HepG2 (cell line): Measurements from ENCODE around the gene TBL3. TPM values are rescaled to one million over a fixed set of nuclear protein-coding genes. Genes with fewer than 3 reads are reported as not detected.

Experiments
- CCDC6 ChIP-seq: sonication (generic); formaldehyde crosslinking; IDR thresholded peaks from 2 replicates; pipeline ENCODE4 v1.8.1; 2022; ENCODE audit warnings: mild to moderate bottlenecking, missing genetic modification reagents, moderate library complexity
- GATAD2A ChIP-seq: IDR thresholded peaks from 2 replicates; pipeline ENCODE4 v1.6.1; 2016
- HNF1B ChIP-seq: sonication (generic); formaldehyde crosslinking; IDR thresholded peaks from 2 replicates; pipeline ENCODE4 v1.5.1; 2020; ENCODE audit warnings: mild to moderate bottlenecking, moderate library complexity, missing genetic modification reagents
- HOXD1 ChIP-seq: sonication (generic); formaldehyde crosslinking; IDR thresholded peaks from 2 replicates; pipeline ENCODE4 v1.5.0; 2020; ENCODE audit warnings: missing genetic modification reagents
- KDM1A ChIP-seq: IDR thresholded peaks from 2 replicates; pipeline ENCODE4 v1.6.1; 2016; ENCODE audit warnings: missing compliant biosample characterization
- MLX ChIP-seq: IDR thresholded peaks from 2 replicates; pipeline ENCODE4 v1.6.1; 2016
- PHF5A ChIP-seq: IDR thresholded peaks from one replicate; pipeline ENCODE4 v1.6.1; 2018; ENCODE audit warnings: low read depth, missing genetic modification reagents; ENCODE audit not compliant: unreplicated experiment
- RAD51 ChIP-seq: fragments of 450-650 bp; IDR thresholded peaks from 2 replicates; pipeline ENCODE4 v1.6.1; 2016; ENCODE audit warnings: borderline replicate concordance
- RFXANK ChIP-seq: IDR thresholded peaks from 2 replicates; pipeline ENCODE4 v1.6.1; 2016
- SRSF9 ChIP-seq: fragments of 200-400 bp; formaldehyde crosslinking; IDR thresholded peaks from 2 replicates; pipeline ENCODE4 v1.6.1; 2018; ENCODE audit warnings: borderline replicate concordance, mild to moderate bottlenecking, low read depth, low read length; ENCODE audit not compliant: insufficient read depth, poor library complexity, severe bottlenecking
- TEAD2 ChIP-seq: sonication (generic); formaldehyde crosslinking; IDR thresholded peaks from 2 replicates; pipeline ENCODE4 v1.9.0; 2021; ENCODE audit warnings: missing genetic modification reagents
- TOE1 ChIP-seq: sonication (generic); formaldehyde crosslinking; IDR thresholded peaks from 2 replicates; pipeline ENCODE4 v1.4.0; 2020; ENCODE audit warnings: mild to moderate bottlenecking, missing genetic modification reagents
- ZBTB3 ChIP-seq: sonication (generic); formaldehyde crosslinking; IDR thresholded peaks from 2 replicates; pipeline ENCODE4 v1.4.0; 2020; ENCODE audit warnings: low read depth, mild to moderate bottlenecking, moderate library complexity, missing genetic modification reagents, borderline replicate concordance
- ZFP36L2 ChIP-seq: sonication (generic); formaldehyde crosslinking; IDR thresholded peaks from 2 replicates; pipeline ENCODE4 v1.4.0; 2020; ENCODE audit warnings: missing genetic modification reagents
- ZFP91 ChIP-seq: sonication (generic); formaldehyde crosslinking; IDR thresholded peaks from 2 replicates; pipeline ENCODE4 v1.9.0; 2022; ENCODE audit warnings: missing genetic modification reagents, mild to moderate bottlenecking, borderline replicate concordance
- ZKSCAN1 ChIP-seq: fragments of 150-350 bp; IDR thresholded peaks from 2 replicates; pipeline ENCODE4 v1.6.1; 2014; ENCODE audit warnings: low read length
- ZNF138 ChIP-seq: sonication (generic); formaldehyde crosslinking; IDR thresholded peaks from 2 replicates; pipeline ENCODE4 v1.5.0; 2020; ENCODE audit warnings: mild to moderate bottlenecking, low read depth, missing genetic modification reagents
- ZNF343 ChIP-seq: sonication (generic); formaldehyde crosslinking; IDR thresholded peaks from 2 replicates; pipeline ENCODE4 v1.4.0; 2020; ENCODE audit warnings: mild to moderate bottlenecking, missing genetic modification reagents
- ZNF510 ChIP-seq: sonication (generic); formaldehyde crosslinking; IDR thresholded peaks from 2 replicates; pipeline ENCODE4 v1.4.0; 2020; ENCODE audit warnings: low read depth, mild to moderate bottlenecking, missing genetic modification reagents
- ZNF589 ChIP-seq: sonication (generic); formaldehyde crosslinking; conservative IDR thresholded peaks from 2 replicates; pipeline ENCODE4 v1.8.0; 2022; ENCODE audit warnings: mild to moderate bottlenecking, moderate library complexity, missing genetic modification reagents
- ZNF616 ChIP-seq: sonication (generic); formaldehyde crosslinking; IDR thresholded peaks from 2 replicates; pipeline ENCODE4 v1.5.0; 2020; ENCODE audit warnings: low read depth, mild to moderate bottlenecking, missing genetic modification reagents
- ZNF83 ChIP-seq: sonication (generic); formaldehyde crosslinking; IDR thresholded peaks from 2 replicates; pipeline ENCODE4 v1.4.0; 2020; ENCODE audit warnings: missing genetic modification reagents, mild to moderate bottlenecking, borderline replicate concordance
- ZNF878 ChIP-seq: sonication (generic); formaldehyde crosslinking; IDR thresholded peaks from 2 replicates; pipeline ENCODE4 v1.8.1; 2023; ENCODE audit warnings: mild to moderate bottlenecking, missing genetic modification reagents, moderate library complexity
- ZXDC ChIP-seq: sonication (generic); formaldehyde crosslinking; IDR thresholded peaks from 2 replicates; pipeline ENCODE4 v1.5.0; 2020; ENCODE audit warnings: mild to moderate bottlenecking, missing genetic modification reagents
- polyA plus RNA-seq, 8 experiments: library from polyadenylated mRNA; depleted of rRNA in 3 of 8; stranded (reverse) in 7 of 8; unstranded in 1 of 8; fragments of >200 nt; fragmentation: Illumina TruSeq in 4 of 8; extraction: Trizol in 4 of 8; gene quantifications; 2 replicates each; pipeline versions ENCODE4 v1.2.1 to v1.2.3, GENCODE V29; 2011 to 2016; ENCODE audit warnings: low read depth in 4 of 8, missing spikeins in 1 of 8, mixed read lengths in 1 of 8; ENCODE audit not compliant: insufficient read depth in 1 of 8
- total RNA-seq, 5 experiments: library from RNA; depleted of rRNA; stranded (reverse); fragments of >200 nt; fragmentation: Illumina TruSeq; extraction: Trizol; gene quantifications; 2 replicates each; pipeline ENCODE4 v1.2.3, GENCODE V29; 2016; ENCODE audit warnings: low read depth in 1 of 5

TBL3 gene
- total and polyA plus RNA-seq, 2 of the 13 experiments (the other 11 are each of a cell fraction or from before 2014, with no cell fraction given): 16.8 to 38.0 TPM

- TF ChIP-seq SRSF9: no peak
- peak; percentile 69 for TF ChIP-seq HNF1B
- TF ChIP-seq KDM1A (CRISPR knock-in tag): no peak
- TF ChIP-seq ZFP36L2 (CRISPR knock-in tag): no peak
- peak; percentile 44; the same call in 1 of the 2 replicates for TF ChIP-seq ZFP91 (CRISPR knock-in tag)
- no peak for TF ChIP-seq ZNF510 (CRISPR knock-in tag)
- TF ChIP-seq ZNF138: peak; percentile 74
- TF ChIP-seq TEAD2 (CRISPR knock-in tag): 0 out of 2 replicates have a peak, but pooled peaks have one; percentile 25
- no peak for TF ChIP-seq ZNF589 (CRISPR knock-in tag)
- TF ChIP-seq PHF5A (CRISPR knock-in tag): no peak
- no peak for TF ChIP-seq ZNF616 (CRISPR knock-in tag)
- 0 out of 2 replicates have a peak, but pooled peaks have one; percentile 3 for TF ChIP-seq ZNF878 (CRISPR knock-in tag)
- TF ChIP-seq MLX (CRISPR knock-in tag): peak; percentile 8; the same call in 1 of the 2 replicates
- TF ChIP-seq RAD51: no peak
- TF ChIP-seq GATAD2A (CRISPR knock-in tag): no peak
- TF ChIP-seq ZXDC (CRISPR knock-in tag): 0 out of 2 replicates have a peak, but pooled peaks have one; percentile 30
- no peak for TF ChIP-seq HOXD1 (CRISPR knock-in tag)
- no peak for TF ChIP-seq ZBTB3
- peak; percentile 79; the same call in 1 of the 2 replicates for TF ChIP-seq ZNF343 (CRISPR knock-in tag)
- 0 out of 2 replicates have a peak, but pooled peaks have one; percentile 39 for TF ChIP-seq CCDC6 (CRISPR knock-in tag)
- TF ChIP-seq RFXANK (CRISPR knock-in tag): no peak; the same call in 1 of the 2 replicates
- 0 out of 2 replicates have a peak, but pooled peaks have one; percentile 51 for TF ChIP-seq TOE1
- no peak for TF ChIP-seq ZNF83 (CRISPR knock-in tag)
- TF ChIP-seq ZKSCAN1: 0 out of 2 replicates have a peak, but pooled peaks have one; percentile 61
Observed at GRCh38 chr16:1964506-1965395, 7.1 kb upstream of the TBL3 start, which contains the start of gene RPS2 (continued).
